ENCODE results near the gene GABRQ. TPM values are rescaled to one million over a fixed set of nuclear protein-coding genes. Genes with fewer than 3 reads are reported as not detected.
"Not testable (repeated sequence)": the region's sequence is repeated elsewhere in the genome, so short reads cannot be mapped to it uniquely, and the experiment has no call there.

Gene GABRQ
- total and polyA plus RNA-seq, 7 donors, result under 0.01 to 0.06 TPM; not detected in 5

DNA sequence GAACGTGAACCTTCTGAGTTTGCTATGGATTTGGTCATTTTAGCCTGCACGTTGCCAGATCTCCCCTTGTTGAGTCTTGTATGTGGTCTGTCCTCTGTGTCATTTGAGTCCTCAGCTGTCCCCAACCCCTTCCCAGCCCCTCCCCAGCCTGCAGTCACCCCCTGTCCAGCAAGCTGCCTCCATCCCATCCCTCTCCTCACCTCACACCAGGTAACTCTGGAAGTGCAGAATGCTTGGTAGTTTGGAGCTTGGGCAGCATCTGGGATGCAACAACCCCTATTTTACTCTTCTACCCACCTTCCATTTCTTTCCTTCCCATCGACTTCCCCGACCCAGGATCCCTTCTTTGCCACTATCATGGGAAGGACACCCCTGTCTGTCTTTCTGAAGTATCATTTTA lies 18.4 kb downstream of the GABRQ start:
- Histone ChIP-seq H3K4me1 (no peaks in the 10 kb centered on the region), H3K4me3 (no peak overlapping the region), H3K27me3 (no peaks in the 10 kb centered on the region), H3K9me3 (no peaks in the 10 kb centered on the region), H3K27ac (no peak overlapping the region), H3K36me3 (no peaks in the 10 kb centered on the region)
- TF ChIP-seq POLR2AphosphoS5 (IDR thresholded peaks at IDR 0.05), result no peak
- no peak for TF ChIP-seq POLR2A (IDR thresholded peaks at IDR 0.05)
- TF ChIP-seq, protein P1, sequence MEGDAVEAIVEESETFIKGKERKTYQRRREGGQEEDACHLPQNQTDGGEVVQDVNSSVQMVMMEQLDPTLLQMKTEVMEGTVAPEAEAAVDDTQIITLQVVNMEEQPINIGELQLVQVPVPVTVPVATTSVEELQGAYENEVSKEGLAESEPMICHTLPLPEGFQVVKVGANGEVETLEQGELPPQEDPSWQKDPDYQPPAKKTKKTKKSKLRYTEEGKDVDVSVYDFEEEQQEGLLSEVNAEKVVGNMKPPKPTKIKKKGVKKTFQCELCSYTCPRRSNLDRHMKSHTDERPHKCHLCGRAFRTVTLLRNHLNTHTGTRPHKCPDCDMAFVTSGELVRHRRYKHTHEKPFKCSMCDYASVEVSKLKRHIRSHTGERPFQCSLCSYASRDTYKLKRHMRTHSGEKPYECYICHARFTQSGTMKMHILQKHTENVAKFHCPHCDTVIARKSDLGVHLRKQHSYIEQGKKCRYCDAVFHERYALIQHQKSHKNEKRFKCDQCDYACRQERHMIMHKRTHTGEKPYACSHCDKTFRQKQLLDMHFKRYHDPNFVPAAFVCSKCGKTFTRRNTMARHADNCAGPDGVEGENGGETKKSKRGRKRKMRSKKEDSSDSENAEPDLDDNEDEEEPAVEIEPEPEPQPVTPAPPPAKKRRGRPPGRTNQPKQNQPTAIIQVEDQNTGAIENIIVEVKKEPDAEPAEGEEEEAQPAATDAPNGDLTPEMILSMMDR (IDR thresholded peaks at IDR 0.05), result no peak
- no peak for TF ChIP-seq EP300 (IDR thresholded peaks at IDR 0.05)
- no peak for DNase-seq
- intact Hi-C loops (cut with DNase I), result no loop called here
- WGBS, 2 donors, result 64 to 71% methylated on average over 4 of the region's 4 CpGs

DNA sequence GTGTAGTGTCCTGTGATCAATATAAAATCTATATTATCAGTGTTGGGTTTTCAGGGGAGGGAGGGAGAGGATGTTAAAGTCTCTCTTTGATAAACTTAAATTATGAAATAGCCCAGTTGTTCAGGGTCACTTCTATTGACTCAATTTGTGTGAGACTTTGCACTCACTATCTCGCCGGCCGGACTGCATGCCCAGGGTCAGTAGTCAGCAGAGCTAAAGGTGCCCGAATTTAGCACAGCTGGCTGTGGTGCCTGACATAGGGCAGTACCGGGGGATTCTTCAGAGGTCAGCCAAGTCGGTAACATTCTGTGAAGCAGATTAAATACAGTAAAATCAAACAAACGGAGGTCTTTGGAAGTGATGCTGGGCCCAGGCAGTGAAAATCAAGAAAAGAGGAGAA lies 19.2 kb downstream of the GABRQ start:
- Histone ChIP-seq H3K9me3 (no peaks in the 10 kb centered on the region), H3K36me3 (no peaks in the 10 kb centered on the region), H3K4me3 (no peak overlapping the region), H3K27ac (no peak overlapping the region), H3K27me3 (no peaks in the 10 kb centered on the region), H3K4me1 (no peaks in the 10 kb centered on the region)
- no peak for DNase-seq
- no peak for TF ChIP-seq POLR2AphosphoS5 (IDR thresholded peaks at IDR 0.05)
- no peak for TF ChIP-seq EP300 (IDR thresholded peaks at IDR 0.05)
- no peak for TF ChIP-seq POLR2A (IDR thresholded peaks at IDR 0.05)
- TF ChIP-seq, protein P1 (IDR thresholded peaks at IDR 0.05), result no peak
- WGBS, 2 donors, result 79 to 87% methylated on average over 7 of the region's 7 CpGs
- intact Hi-C loops (cut with DNase I), result no loop called here

DNA sequence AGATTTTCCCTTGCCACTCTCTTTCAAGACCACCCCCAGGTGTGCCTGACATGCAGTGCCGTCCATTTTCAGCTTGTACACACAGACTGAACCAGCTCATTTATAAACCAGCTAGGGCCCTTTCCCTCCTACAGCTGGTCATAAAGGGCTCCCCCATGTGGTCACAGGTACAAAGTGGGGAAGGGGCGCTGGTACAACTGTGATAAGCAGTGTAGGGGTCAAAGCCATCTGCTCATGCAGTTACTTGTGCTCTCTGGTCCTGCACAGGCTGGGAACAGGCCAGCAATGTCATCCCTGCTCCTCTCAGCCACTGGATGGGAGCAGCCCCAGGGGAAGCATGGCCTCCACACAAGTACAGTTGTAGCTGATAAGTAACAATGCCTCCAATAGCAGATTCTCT lies 20.6 kb downstream of the GABRQ start:
- no peak for TF ChIP-seq POLR2A (IDR thresholded peaks at IDR 0.05)
- TF ChIP-seq POLR2AphosphoS5 (IDR thresholded peaks at IDR 0.05), result no peak
- TF ChIP-seq, protein P1 (IDR thresholded peaks at IDR 0.05), result no peak
- TF ChIP-seq EP300 (IDR thresholded peaks at IDR 0.05), result no peak
- WGBS, 2 donors, result 27 to 46% methylated on average over 2 of the region's 2 CpGs

DNA sequence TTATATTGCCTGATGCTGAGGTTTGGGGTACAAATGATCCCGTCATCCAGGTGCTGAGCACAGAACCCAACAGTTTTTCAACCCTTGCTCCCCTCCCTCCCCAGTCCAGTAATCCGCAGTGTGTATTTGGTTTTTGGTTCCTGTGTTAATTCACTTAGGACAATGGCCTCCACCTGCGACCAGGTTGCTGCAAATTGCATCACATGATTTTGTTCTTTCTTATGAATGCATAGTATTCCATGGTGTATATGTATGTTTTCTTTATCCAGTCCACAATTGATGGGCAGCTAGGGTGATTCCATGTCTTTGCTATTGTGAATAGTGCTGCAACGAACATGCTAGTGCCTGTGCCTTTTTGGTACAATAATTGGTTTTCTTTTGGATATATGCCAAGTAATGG lies 25.4 kb downstream of the GABRQ start:
- Histone ChIP-seq H3K4me1 (no peaks in the 10 kb centered on the region), H3K9me3 (no peaks in the 10 kb centered on the region), H3K36me3 (no peaks in the 10 kb centered on the region), H3K27ac (no peak overlapping the region), H3K4me3 (no peak overlapping the region), H3K27me3 (no peaks in the 10 kb centered on the region)
- 55 to 61% methylated on average over 3 to 4 of the region's 4 CpGs for WGBS, 2 donors
- DNase-seq, result no peak
- no peak for TF ChIP-seq POLR2AphosphoS5 (IDR thresholded peaks at IDR 0.05)
- no peak for TF ChIP-seq POLR2A (IDR thresholded peaks at IDR 0.05)
- TF ChIP-seq EP300 (IDR thresholded peaks at IDR 0.05), result no peak
- TF ChIP-seq, protein P1 (IDR thresholded peaks at IDR 0.05), result no peak
- intact Hi-C loops (cut with DNase I), result no loop called here

More for the DNA sequence above, 20.6 kb downstream of the GABRQ start:
- Histone ChIP-seq H3K9me3 (no peaks in the 10 kb centered on the region), H3K4me3 (no peak overlapping the region), H3K27ac (no peak overlapping the region), H3K27me3 (no peaks in the 10 kb centered on the region), H3K36me3 (no peaks in the 10 kb centered on the region), H3K4me1 (no peaks in the 10 kb centered on the region)
- intact Hi-C loops (cut with DNase I), result no loop called here
- DNase-seq, result no peak

DNA sequence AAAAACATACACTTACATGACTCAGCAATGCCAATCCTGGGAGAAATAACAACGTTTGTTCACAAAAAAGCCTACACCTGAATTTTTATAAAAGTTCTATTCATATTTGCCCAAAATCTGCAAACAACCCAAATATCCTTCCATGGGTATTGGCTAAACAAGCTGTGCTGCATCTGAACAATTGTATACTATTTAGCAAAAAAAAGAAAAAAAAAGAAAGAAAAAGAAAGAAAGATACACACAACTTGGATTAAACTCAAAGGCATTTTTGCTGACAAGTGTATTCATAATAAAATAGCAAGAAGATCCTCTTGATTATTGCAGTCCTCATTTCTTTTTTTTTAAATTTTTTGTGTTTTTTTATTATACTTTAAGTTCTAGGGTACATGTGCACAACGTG lies 36.4 kb downstream of the GABRQ start:
- TF ChIP-seq POLR2A (IDR thresholded peaks at IDR 0.05), result no peak
- TF ChIP-seq, protein P1 (IDR thresholded peaks at IDR 0.05), result no peak
- no peak for TF ChIP-seq EP300 (IDR thresholded peaks at IDR 0.05)
- no peak for TF ChIP-seq POLR2AphosphoS5 (IDR thresholded peaks at IDR 0.05)
- no peak overlapping the region for H3K27ac ChIP-seq
- H3K4me3 ChIP-seq, result no peak overlapping the region
- intact Hi-C loops (cut with DNase I), result no loop called here
- no peaks in the 10 kb centered on the region for H3K9me3 ChIP-seq
- WGBS, 2 donors, result 71 to 85% methylated on average over 2 of the region's 2 CpGs
- no peaks in the 10 kb centered on the region for H3K4me1 ChIP-seq
- no peaks in the 10 kb centered on the region for H3K36me3 ChIP-seq
- no peak for DNase-seq
- no peaks in the 10 kb centered on the region for H3K27me3 ChIP-seq

DNA sequence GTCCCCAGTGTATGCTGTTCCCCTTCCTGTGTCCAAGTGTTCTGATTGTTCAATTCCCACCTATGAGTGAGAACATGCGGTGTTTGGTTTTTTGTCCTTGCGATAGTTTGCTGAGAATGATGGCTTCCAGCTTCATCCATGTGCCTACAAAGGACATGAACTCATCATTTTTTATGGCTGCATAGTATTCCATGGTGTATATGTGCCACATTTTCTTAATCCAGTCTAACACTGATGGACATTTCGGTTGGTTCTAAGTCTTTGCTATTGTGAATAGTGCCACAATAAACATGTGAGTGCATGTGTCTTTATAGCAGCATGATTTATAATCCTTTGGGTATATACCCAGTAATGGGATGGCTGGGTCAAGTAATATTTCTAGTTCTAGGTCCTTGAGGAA lies 37.0 kb downstream of the GABRQ start:
- H3K36me3 ChIP-seq; H3K27ac ChIP-seq; intact Hi-C loops (cut with DNase I); DNase-seq; H3K4me3 ChIP-seq; H3K27me3 ChIP-seq; H3K4me1 ChIP-seq; H3K9me3 ChIP-seq: not testable (repeated sequence)
- WGBS, 2 donors, result 90 to 96% methylated on average over 3 of the region's 3 CpGs

DNA sequence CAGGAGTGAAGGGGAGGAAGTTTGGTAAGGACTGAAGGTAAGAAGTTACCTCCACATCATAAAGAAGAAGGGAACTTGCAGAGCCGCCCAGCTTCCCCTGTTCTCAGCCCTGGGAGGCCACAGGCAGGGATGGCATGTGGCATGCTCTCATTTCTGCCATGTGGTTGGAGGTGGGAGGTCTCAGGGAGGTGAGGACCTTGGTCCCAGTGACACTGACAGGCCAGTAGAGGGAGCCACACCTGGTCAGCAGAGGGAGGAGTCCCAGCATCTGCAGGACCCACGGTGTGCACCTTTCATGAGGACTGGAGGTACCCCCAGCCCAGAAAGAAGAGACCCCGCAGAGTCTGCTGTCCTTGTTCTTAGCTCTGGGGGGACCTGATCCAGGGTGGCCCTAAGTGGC lies 43.3 kb downstream of the GABRQ start:
- intact Hi-C loops (cut with DNase I); H3K9me3 ChIP-seq; H3K4me3 ChIP-seq; H3K27me3 ChIP-seq; H3K4me1 ChIP-seq; H3K36me3 ChIP-seq; H3K27ac ChIP-seq; DNase-seq: not testable (repeated sequence)
- no CpG with 5 or more reads among the region's 3 CpGs for WGBS, 2 donors
